B cell (primary cell): ENCODE measurements around the gene FHIT. TPM values are rescaled to one million over a fixed set of nuclear protein-coding genes. Genes with fewer than 3 reads are reported as not detected.

ENCODE experiments used
- ATAC-seq: fragments of 200-7000 bp; cut with Tn5 transposase; one replicate; pipeline ENCODE4 v1.10.0; 2021; ENCODE audit warnings: low read depth, mild to moderate bottlenecking, moderate number of reproducible peaks, moderate library complexity
- CTCF ChIA-PET: fragments of 350-600 bp; sonication (Branson Sonifier 250); formaldehyde crosslinking; loops from one replicate; lab custom pipeline; 2021; ENCODE audit warnings: antibody characterized with exemption, inconsistent platforms; lab: Charles Lee
- POLR2A ChIA-PET: fragments of 350-600 bp; sonication (Branson Sonifier 250); formaldehyde crosslinking; loops from one replicate; lab custom pipeline; 2021; ENCODE audit warnings: antibody characterized with exemption; lab: Charles Lee
- DNase-seq: peaks from one replicate; pipeline ENCODE4 v3.0.0; 2013
- H2AFZ ChIP-seq: 2 replicates; pipeline ENCODE4 v1.6.1; 2012; ENCODE audit warnings: mild to moderate bottlenecking, low read depth, low read length; ENCODE audit not compliant: insufficient read depth, poor library complexity, severe bottlenecking
- H3K27ac ChIP-seq, 2 donors: 1 replicate in 1 of 2; 2 replicates in 1 of 2; pipeline ENCODE4 v1.5.1; 2012 to 2013; ENCODE audit warnings: low read length in 2 of 2, mild to moderate bottlenecking in 2 of 2, moderate library complexity in 1 of 2
- H3K27me3 ChIP-seq, 4 experiments: fragments of 200-600 bp in 1 of 4; sonication (generic) in 1 of 4; replicated peaks in 1 of 4; 1 replicate in 2 of 4; 2 replicates in 2 of 4; pipeline versions ENCODE4 v1.6.1 to v1.7.0; 2013 to 2016; ENCODE audit warnings: low read length in 3 of 4, mild to moderate bottlenecking in 2 of 4, mixed read lengths in 1 of 4, moderate library complexity in 1 of 4; ENCODE audit not compliant: insufficient read depth in 4 of 4, control insufficient read depth in 3 of 4; ENCODE audit errors: control extremely low read depth in 1 of 4
- H3K36me3 ChIP-seq, 2 experiments: replicated peaks in 1 of 2; 1 replicate in 1 of 2; 2 replicates in 1 of 2; pipeline versions ENCODE4 v1.6.1 to v1.7.1; 2013; ENCODE audit warnings: low read length in 1 of 2; ENCODE audit not compliant: insufficient read depth in 2 of 2, control insufficient read depth in 1 of 2; ENCODE audit errors: control extremely low read depth in 1 of 2, extremely low read depth in 1 of 2
- H3K4me1 ChIP-seq, 2 donors: fragments of 200-600 bp in 1 of 2; sonication (generic) in 1 of 2; 1 replicate in 1 of 2; 2 replicates in 1 of 2; pipeline versions ENCODE4 v1.5.1 to v1.6.1; 2013 to 2017; ENCODE audit warnings: low read length in 2 of 2; ENCODE audit not compliant: control insufficient read depth in 2 of 2, insufficient read depth in 2 of 2
- H3K4me2 ChIP-seq: replicated peaks from 2 replicates; pipeline ENCODE3; 2012; ENCODE audit warnings: mild to moderate bottlenecking, low read depth, low read length; ENCODE audit not compliant: poor library complexity, severe bottlenecking
- H3K4me3 ChIP-seq, 5 experiments: fragments of 200-600 bp in 1 of 5; sonication (generic) in 1 of 5; 1 replicate in 3 of 5; 2 replicates in 2 of 5; pipeline versions ENCODE4 v1.5.1 to v1.7.0; 2011 to 2016; ENCODE audit warnings: low read length in 4 of 5, mild to moderate bottlenecking in 4 of 5, low read depth in 2 of 5, control low read depth in 1 of 5, moderate library complexity in 1 of 5; ENCODE audit not compliant: insufficient read depth in 1 of 5; ENCODE audit errors: control extremely low read depth in 1 of 5, extremely low read depth in 1 of 5
- H3K79me2 ChIP-seq: fragments of 200-600 bp; sonication (generic); one replicate; pipeline ENCODE4 v1.6.0; 2016; ENCODE audit warnings: low read length; ENCODE audit not compliant: control insufficient read depth, insufficient read depth
- H3K9ac ChIP-seq: fragments of 200-600 bp; sonication (generic); 2 replicates; pipeline ENCODE4 v1.6.1; 2017; ENCODE audit warnings: mild to moderate bottlenecking, low read length, moderate library complexity
- H3K9me3 ChIP-seq, 3 donors: one replicate each; pipeline versions ENCODE4 v1.6.1 to v1.7.1; 2013; ENCODE audit warnings: low read length in 2 of 3; ENCODE audit not compliant: control insufficient read depth in 2 of 3, insufficient read depth in 1 of 3; ENCODE audit errors: control extremely low read depth in 1 of 3
- H4K20me1 ChIP-seq: 2 replicates; pipeline ENCODE4 v1.6.0; 2012; ENCODE audit warnings: mild to moderate bottlenecking, low read length; ENCODE audit not compliant: insufficient read depth, control insufficient read depth, poor library complexity, severe bottlenecking
- H3K27ac Mint-ChIP-seq: one replicate; pipeline ENCODE4 v1.8.0; 2021; ENCODE audit warnings: mixed read lengths
- H3K27me3 Mint-ChIP-seq: one replicate; pipeline ENCODE4 v1.8.0; 2021; ENCODE audit warnings: mixed read lengths
- H3K4me1 Mint-ChIP-seq: one replicate; pipeline ENCODE4 v1.8.0; 2021; ENCODE audit warnings: mixed read lengths
- H3K4me3 Mint-ChIP-seq: one replicate; pipeline ENCODE4 v1.8.0; 2021; ENCODE audit warnings: mixed read lengths
- H3K9me3 Mint-ChIP-seq: one replicate; pipeline ENCODE4 v1.8.0; 2022; ENCODE audit warnings: mixed read lengths; ENCODE audit not compliant: insufficient read depth
- CTCF ChIP-seq: fragments of 200-600 bp; IDR thresholded peaks from one replicate; pipeline ENCODE4 v1.8.0; 2022; ENCODE audit warnings: antibody characterized with exemption, mild to moderate bottlenecking
- EZH2 ChIP-seq: IDR thresholded peaks from 2 replicates; pipeline ENCODE4 v1.6.1; 2012; ENCODE audit warnings: borderline replicate concordance, low read depth, mild to moderate bottlenecking, moderate library complexity, low read length; ENCODE audit not compliant: insufficient read depth, poor library complexity, severe bottlenecking
- WGBS: methylation state at CpG from one replicate; pipeline ENCODE4 v1.1.5; 2013; ENCODE audit warnings: missing lambda C conversion rate; ENCODE audit not compliant: insufficient coverage; 5-methylcytosine and 5-hydroxymethylcytosine counted together
- intact Hi-C: fragments of 100-400 bp; cut with micrococcal nuclease; formaldehyde crosslinking; loops from one replicate; pipeline ENCODE4 v1.10.0; 2022
- polyA plus RNA-seq: library from polyadenylated mRNA; depleted of rRNA; stranded (reverse); fragments of >200 nt; gene quantifications from 2 replicates; pipeline ENCODE4 v1.2.3, GENCODE V29; 2012
- total RNA-seq, 2 donors: library from RNA; stranded (reverse); fragments of 120-200 nt in 1 of 2; gene quantifications; 1 replicate in 1 of 2; 2 replicates in 1 of 2; pipeline versions ENCODE4 v1.2.3 to v1.2.4, GENCODE V29; 2013 to 2022

Gene FHIT
- total and polyA plus RNA-seq, 2 donors (not counting 1 experiment from before 2014, with no cell fraction given), result 1.7 to 7.8 TPM

- no peaks in the 10 kb centered on the region for H3K27me3 Mint-ChIP-seq
Observed at GRCh38 chr3:60424942-60425341, 826.3 kb downstream of the FHIT start.

DNA sequence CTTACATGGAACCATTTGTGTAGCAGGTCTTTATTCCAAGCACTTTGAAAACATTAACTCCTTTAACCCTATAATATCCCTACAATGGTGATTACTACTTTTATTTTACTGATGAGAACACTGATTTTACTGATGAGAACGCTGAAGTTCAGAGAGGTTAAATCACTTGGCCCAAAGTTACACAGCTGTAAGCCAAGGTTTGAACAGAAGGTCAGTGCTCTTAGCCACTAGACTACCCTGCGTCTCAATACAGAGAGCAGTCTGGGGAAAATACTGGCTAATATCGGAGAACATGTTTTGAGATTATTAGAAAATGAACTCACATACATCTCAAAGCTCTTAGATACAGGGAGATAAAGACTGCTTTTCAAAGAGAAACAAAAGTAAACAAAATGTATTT, 827.2 kb downstream of the FHIT start:
- 100% methylated on average over 1 of the region's 3 CpGs for WGBS
- no peak overlapping the region for H3K27ac ChIP-seq
- no peak overlapping the region for H3K9ac ChIP-seq
- Mint-ChIP-seq H3K9me3 (no peaks in the 10 kb centered on the region), H3K27me3 (no peaks in the 10 kb centered on the region), H3K27ac (no peak overlapping the region), H3K4me1 (no peaks in the 10 kb centered on the region), H3K4me3 (no peak overlapping the region)
- H3K4me3 ChIP-seq, result no peak overlapping the region
- intact Hi-C loops, result no loop called here
- TF ChIP-seq CTCF (no peak), EZH2 (no peak)
- no peaks in the 10 kb centered on the region for H3K9me3 ChIP-seq
- no peak for DNase-seq
- no peaks in the 10 kb centered on the region for H4K20me1 ChIP-seq
- no peak overlapping the region for H3K4me2 ChIP-seq
- no peak for ATAC-seq
- ChIA-PET POLR2A (no interaction called here), CTCF (no interaction called here)
- H2AFZ ChIP-seq, result no peak overlapping the region
- H3K36me3 ChIP-seq, result no peaks in the 10 kb centered on the region
- no peaks in the 10 kb centered on the region for H3K4me1 ChIP-seq
- no peaks in the 10 kb centered on the region for H3K27me3 ChIP-seq
- H3K79me2 ChIP-seq, result no peaks in the 10 kb centered on the region

More at GRCh38 chr3:60424942-60425341, 826.3 kb downstream of the FHIT start:
- Histone ChIP-seq H3K4me2 (no peak overlapping the region), H3K36me3 (no peaks in the 10 kb centered on the region), H3K9me3 (no peaks in the 10 kb centered on the region), H3K27ac (no peak overlapping the region), H3K9ac (no peak overlapping the region), H4K20me1 (no peaks in the 10 kb centered on the region), H3K79me2 (no peaks in the 10 kb centered on the region), H2AFZ (no peak overlapping the region), H3K4me1 (no peaks in the 10 kb centered on the region), H3K27me3 (no peaks in the 10 kb centered on the region), H3K4me3 (no peak overlapping the region)
- no peak overlapping the region for H3K27ac Mint-ChIP-seq
- no peaks in the 10 kb centered on the region for H3K4me1 Mint-ChIP-seq
- ATAC-seq, result no peak
- TF ChIP-seq CTCF (no peak), EZH2 (no peak)
- no peaks in the 10 kb centered on the region for H3K9me3 Mint-ChIP-seq
- POLR2A ChIA-PET, result no interaction called here
- no peak overlapping the region for H3K4me3 Mint-ChIP-seq
- WGBS, result no CpG with 5 or more reads among the region's 2 CpGs
- intact Hi-C loops, result no loop called here
- no peak for DNase-seq
- CTCF ChIA-PET, result no interaction called here
